ENCODE results near the gene RFTN1.

GRCh38 chr3:16297997-16298885 lies 215.3 kb downstream of the RFTN1 start:
- no peak for TF ChIP-seq EP300 (IDR thresholded peaks at IDR 0.05)
- no peak for TF ChIP-seq POLR2A (IDR thresholded peaks at IDR 0.05)

Measured in sigmoid colon (tissue), 4 donors.